Measurements from ENCODE around the gene ACP1.
"Not testable (repeated sequence)": the region's sequence is repeated elsewhere in the genome, so short reads cannot be mapped to it uniquely, and the experiment has no call there.

ACP1 gene

GRCh38 chr2:314561-315336 lies 50.0 kb downstream of the ACP1 start:
- no peak for DNase-seq

GRCh38 chr2:315925-316324 lies 51.2 kb downstream of the ACP1 start:
- not testable (repeated sequence) for DNase-seq

GRCh38 chr2:316381-316780 lies 51.6 kb downstream of the ACP1 start:
- no peak for DNase-seq

- DNase-seq = no peak
Observed at GRCh38 chr2:317501-318424, 53.0 kb downstream of the ACP1 start.

- DNase-seq = no peak
Observed at GRCh38 chr2:319059-319600, 54.4 kb downstream of the ACP1 start.

GRCh38 chr2:320561-320960 lies 55.8 kb downstream of the ACP1 start:
- DNase-seq = no peak

GRCh38 chr2:322326-322725 lies 57.6 kb downstream of the ACP1 start:
- DNase-seq = no peak

- no peak for DNase-seq
Observed at GRCh38 chr2:323035-323434, 58.3 kb downstream of the ACP1 start.
